ENCODE measurements around the gene SLC37A3.
A peak's percentile ranks its signal among the peaks of the same experiment; 100 is the strongest.

DNA sequence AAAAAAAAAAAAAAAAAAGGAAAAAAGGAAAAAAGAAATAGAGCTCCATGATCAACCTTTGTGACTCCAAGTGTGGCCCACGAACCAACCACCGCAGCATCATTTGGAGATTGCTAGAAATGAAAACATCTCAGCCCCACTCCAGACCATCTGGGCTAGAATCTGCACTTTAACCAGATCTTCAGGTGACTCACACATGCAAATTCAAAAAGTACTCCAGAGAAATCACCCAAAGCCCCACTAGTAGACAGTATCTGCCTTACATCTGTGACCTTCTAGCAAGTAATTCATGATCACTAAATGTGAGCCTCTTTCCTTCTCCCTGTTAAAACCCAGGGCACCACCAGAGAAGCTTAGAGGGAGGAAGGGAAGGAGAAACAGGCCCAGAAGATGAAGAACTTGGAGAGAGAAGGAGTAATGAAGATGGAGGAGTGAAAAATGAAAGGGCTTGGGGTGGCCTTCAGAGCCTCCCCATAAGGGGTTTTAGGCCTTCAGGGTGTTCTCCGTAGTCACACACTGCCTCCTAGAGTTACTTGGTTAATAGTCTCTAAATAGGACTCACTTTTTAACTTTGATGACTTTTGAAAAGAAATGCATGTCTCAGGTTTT lies 94.0 kb downstream of the SLC37A3 start:
- TF ChIP-seq, protein P1, sequence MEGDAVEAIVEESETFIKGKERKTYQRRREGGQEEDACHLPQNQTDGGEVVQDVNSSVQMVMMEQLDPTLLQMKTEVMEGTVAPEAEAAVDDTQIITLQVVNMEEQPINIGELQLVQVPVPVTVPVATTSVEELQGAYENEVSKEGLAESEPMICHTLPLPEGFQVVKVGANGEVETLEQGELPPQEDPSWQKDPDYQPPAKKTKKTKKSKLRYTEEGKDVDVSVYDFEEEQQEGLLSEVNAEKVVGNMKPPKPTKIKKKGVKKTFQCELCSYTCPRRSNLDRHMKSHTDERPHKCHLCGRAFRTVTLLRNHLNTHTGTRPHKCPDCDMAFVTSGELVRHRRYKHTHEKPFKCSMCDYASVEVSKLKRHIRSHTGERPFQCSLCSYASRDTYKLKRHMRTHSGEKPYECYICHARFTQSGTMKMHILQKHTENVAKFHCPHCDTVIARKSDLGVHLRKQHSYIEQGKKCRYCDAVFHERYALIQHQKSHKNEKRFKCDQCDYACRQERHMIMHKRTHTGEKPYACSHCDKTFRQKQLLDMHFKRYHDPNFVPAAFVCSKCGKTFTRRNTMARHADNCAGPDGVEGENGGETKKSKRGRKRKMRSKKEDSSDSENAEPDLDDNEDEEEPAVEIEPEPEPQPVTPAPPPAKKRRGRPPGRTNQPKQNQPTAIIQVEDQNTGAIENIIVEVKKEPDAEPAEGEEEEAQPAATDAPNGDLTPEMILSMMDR (IDR thresholded peaks at IDR 0.05): peak in 3 of 4 donors; percentile 36 to 46 (median 42)
- no peak for TF ChIP-seq POLR2A (IDR thresholded peaks at IDR 0.05)
